Epithelial cell of esophagus (primary cell): ENCODE results near the gene CLRN2.

Experiments used
- DNase-seq: peaks from one replicate; pipeline ENCODE4 v3.0.0; 2010; ENCODE audit warnings: low read depth
- H3K4me3 ChIP-seq: 2 replicates; pipeline ENCODE4 v1.5.1; 2011; ENCODE audit warnings: mild to moderate bottlenecking, low read length, control low read depth
- TF ChIP-seq, protein P1 (sequence below): IDR thresholded peaks from 2 replicates; pipeline ENCODE4 v1.5.1; 2011; ENCODE audit warnings: low read depth, mild to moderate bottlenecking, low read length, control low read depth, inconsistent platforms; ENCODE audit not compliant: insufficient read depth; ENCODE audit errors: missing control alignments

CLRN2 gene, protein sequence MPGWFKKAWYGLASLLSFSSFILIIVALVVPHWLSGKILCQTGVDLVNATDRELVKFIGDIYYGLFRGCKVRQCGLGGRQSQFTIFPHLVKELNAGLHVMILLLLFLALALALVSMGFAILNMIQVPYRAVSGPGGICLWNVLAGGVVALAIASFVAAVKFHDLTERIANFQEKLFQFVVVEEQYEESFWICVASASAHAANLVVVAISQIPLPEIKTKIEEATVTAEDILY

GRCh38 chr4:17514865-17515264, at the start of gene CLRN2:
TSS of gene CLRN2 (plus strand) at chr4:17515165. CDS start at chr4:17515267, 102 bp downstream.
- TF ChIP-seq, protein P1, sequence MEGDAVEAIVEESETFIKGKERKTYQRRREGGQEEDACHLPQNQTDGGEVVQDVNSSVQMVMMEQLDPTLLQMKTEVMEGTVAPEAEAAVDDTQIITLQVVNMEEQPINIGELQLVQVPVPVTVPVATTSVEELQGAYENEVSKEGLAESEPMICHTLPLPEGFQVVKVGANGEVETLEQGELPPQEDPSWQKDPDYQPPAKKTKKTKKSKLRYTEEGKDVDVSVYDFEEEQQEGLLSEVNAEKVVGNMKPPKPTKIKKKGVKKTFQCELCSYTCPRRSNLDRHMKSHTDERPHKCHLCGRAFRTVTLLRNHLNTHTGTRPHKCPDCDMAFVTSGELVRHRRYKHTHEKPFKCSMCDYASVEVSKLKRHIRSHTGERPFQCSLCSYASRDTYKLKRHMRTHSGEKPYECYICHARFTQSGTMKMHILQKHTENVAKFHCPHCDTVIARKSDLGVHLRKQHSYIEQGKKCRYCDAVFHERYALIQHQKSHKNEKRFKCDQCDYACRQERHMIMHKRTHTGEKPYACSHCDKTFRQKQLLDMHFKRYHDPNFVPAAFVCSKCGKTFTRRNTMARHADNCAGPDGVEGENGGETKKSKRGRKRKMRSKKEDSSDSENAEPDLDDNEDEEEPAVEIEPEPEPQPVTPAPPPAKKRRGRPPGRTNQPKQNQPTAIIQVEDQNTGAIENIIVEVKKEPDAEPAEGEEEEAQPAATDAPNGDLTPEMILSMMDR: no peak
- no peak for DNase-seq
- no peak within 1 kb of the TSS for H3K4me3 ChIP-seq

GRCh38 chr4:17468619-17469221, 46.2 kb upstream of the CLRN2 start:
- TF ChIP-seq, protein P1: peak; percentile 37
- DNase-seq: peak; percentile 27

GRCh38 chr4:17469931-17470674, 44.9 kb upstream of the CLRN2 start:
- H3K4me3 ChIP-seq: no peak overlapping the region
- no peak for DNase-seq
- TF ChIP-seq, protein P1: no peak

More at GRCh38 chr4:17468619-17469221, 46.2 kb upstream of the CLRN2 start:
- H3K4me3 ChIP-seq: no peak overlapping the region

DNA sequence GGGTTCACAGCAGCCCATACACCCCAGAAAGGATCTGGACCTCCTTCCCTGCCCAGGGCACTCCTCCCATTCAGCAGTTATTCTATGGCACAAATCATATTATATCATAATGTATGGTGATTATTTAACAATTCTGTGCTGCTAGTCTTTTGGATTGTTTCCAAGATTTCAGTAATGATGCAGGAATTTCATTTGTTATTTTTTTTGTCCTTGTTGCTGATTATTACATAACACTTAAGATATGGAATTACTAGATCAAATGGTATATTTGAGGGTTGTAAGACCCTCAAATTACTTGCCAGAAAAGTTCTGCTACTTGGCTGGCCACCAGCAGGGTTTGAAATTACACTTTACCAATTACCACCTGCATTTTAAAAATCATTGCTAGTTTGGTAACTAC, 39.5 kb upstream of the CLRN2 start:
- peak; percentile 50 for DNase-seq
- TF ChIP-seq, protein P1: no peak
- no peak overlapping the region for H3K4me3 ChIP-seq

DNA sequence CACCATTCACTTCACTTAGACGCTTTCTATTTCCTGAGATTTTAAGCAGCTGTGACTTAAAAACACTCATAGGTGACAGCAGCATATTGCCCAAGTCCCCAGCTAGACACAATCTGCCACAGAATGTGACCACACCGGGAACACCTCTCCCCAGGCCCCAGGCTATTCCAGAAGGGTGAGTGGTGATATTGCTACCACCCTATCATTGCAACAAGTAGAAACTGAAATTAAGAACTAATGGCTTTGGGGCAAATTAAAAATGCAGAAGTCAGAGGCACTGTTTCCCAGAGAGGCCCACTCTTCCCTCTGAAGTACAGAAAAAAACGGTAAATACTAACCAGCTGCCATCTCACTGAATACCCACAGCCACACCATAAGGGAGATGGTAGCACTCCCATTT, 38.1 kb upstream of the CLRN2 start:
- DNase-seq: no peak
- TF ChIP-seq, protein P1: no peak
- no peak overlapping the region for H3K4me3 ChIP-seq

- no peak for DNase-seq
- TF ChIP-seq, protein P1: no peak
- H3K4me3 ChIP-seq: no peak overlapping the region
Measured at GRCh38 chr4:17477774-17478472, 37.0 kb upstream of the CLRN2 start.
